ENCODE results near the gene SMG6. TPM values are rescaled to one million over a fixed set of nuclear protein-coding genes. Genes with fewer than 3 reads are reported as not detected.

The SMG6 gene
- total and polyA plus RNA-seq, 2 of the 8 experiments (the other 6 are each of a cell fraction or from before 2014, with no cell fraction given) = 18.5 to 25.2 TPM

DNA sequence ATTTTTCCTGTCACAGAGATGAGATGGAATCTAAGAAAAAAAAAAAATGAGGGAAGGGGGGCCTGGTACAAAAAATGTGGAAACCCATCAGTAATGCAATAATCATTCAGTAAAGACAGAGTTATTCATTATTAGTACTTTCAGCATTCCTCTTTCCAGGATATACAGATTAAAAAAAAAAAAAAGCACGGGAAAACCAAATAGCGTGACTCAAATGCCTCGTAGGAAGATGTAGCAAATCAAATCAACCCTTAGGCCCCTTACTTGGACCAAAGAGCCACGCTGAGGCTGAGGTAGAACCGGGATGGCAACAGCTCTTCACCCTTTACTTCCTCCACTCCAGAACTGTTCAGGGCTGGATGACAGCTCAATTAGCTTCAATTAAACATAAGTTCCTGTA, 52.5 kb downstream of the SMG6 start:
- Histone ChIP-seq H4K5ac (ENCODE audit: insufficient read length, low read depth, low read length) (no peak overlapping the region), H3K14ac (ENCODE audit: insufficient read length) (no peak overlapping the region), H4K20me1 (replicated peaks in 1 of 2; ENCODE audit: control insufficient read depth in 1 of 2, insufficient read depth in 2 of 2, low read length in 2 of 2) (peaks cover 0 to 2% of the 10 kb centered on the region in 2 experiments), H3K4me1 (replicated peaks in 1 of 4; ENCODE audit: control insufficient read depth in 3 of 4, insufficient read depth in 4 of 4, low read length in 3 of 4) (no peaks in the 10 kb centered on the region), H2BK5ac (ENCODE audit: low read depth, low read length) (no peak overlapping the region), H3K4ac (replicated peaks; ENCODE audit: insufficient read length, low read depth, low read length) (no peak overlapping the region), H3K36me3 (ENCODE audit: control insufficient read depth in 2 of 4, insufficient read depth in 4 of 4, low read length in 3 of 4) (peaks cover 0 to 2% (median 0%) of the 10 kb centered on the region in 4 experiments; a peak in 2 of 8 replicates), H4K91ac (replicated peaks; ENCODE audit: insufficient read length, low read length) (no peak overlapping the region), H2BK12ac (ENCODE audit: low read depth, low read length) (no peak overlapping the region), H2BK120ac (replicated peaks; ENCODE audit: low read depth, low read length) (no peak overlapping the region), H2BK20ac (ENCODE audit: low read length) (no peak overlapping the region), H3K27me3 (replicated peaks in 1 of 4; ENCODE audit: control insufficient read depth in 3 of 4, extremely low read depth in 1 of 4, insufficient read depth in 3 of 4, low read length in 3 of 4) (no peaks in the 10 kb centered on the region), H4K8ac (ENCODE audit: extremely low read depth, insufficient read depth, low read length) (no peak overlapping the region), H2AK5ac (ENCODE audit: low read depth, low read length) (no peak overlapping the region), H3K79me1 (ENCODE audit: low read depth, low read length) (no peaks in the 10 kb centered on the region), H3K4me3 (ENCODE audit: extremely low read depth in 1 of 4, insufficient read depth in 2 of 4, low read depth in 3 of 4, low read length in 4 of 4) (no peak overlapping the region), H2AFZ (ENCODE audit: low read length) (no peak overlapping the region), H3K79me2 (ENCODE audit: control insufficient read depth in 1 of 2, insufficient read depth in 2 of 2, low read length in 2 of 2) (no peaks in the 10 kb centered on the region), H3K23me2 (ENCODE audit: low read depth, low read length) (no peaks in the 10 kb centered on the region), H3K23ac (ENCODE audit: insufficient read length) (no peak overlapping the region), H3K9ac (replicated peaks in 1 of 4; ENCODE audit: extremely low read depth in 1 of 4, low read depth in 3 of 4, low read length in 3 of 4) (no peak overlapping the region), H3K9me3 (ENCODE audit: insufficient read depth in 2 of 2, low read depth in 1 of 2, low read length in 1 of 2) (no peaks in the 10 kb centered on the region), H3K18ac (ENCODE audit: extremely low read depth, low read length) (no peak overlapping the region), H3K56ac (replicated peaks; ENCODE audit: insufficient read length, low read depth, low read length) (no peak overlapping the region), H2BK15ac (ENCODE audit: low read length) (no peak overlapping the region), H3K27ac (ENCODE audit: low read depth, low read length) (no peak overlapping the region), H3K4me2 (ENCODE audit: insufficient read depth in 1 of 2, low read depth in 2 of 2, low read length in 2 of 2) (no peak overlapping the region)
- WGBS, 2 experiments (ENCODE audit: extremely low coverage in 1 of 2, insufficient coverage in 1 of 2, insufficient read length in 1 of 2, insufficient replicate concordance in 2 of 2, low coverage in 1 of 2, low lambda C conversion rate in 2 of 2, missing lambda C conversion rate in 1 of 2) = 89% methylated on average over 5 of the region's 5 CpGs; no CpG with 5 or more reads in 1 of the 2 experiments
- DNase-seq (ENCODE audit: low read depth in 1 of 2, low spot score in 2 of 2) = no peak
- no peak for FAIRE-seq
- ChIA-PET CTCF (ENCODE audit: partially characterized antibody) (interaction anchor here (0.7 to 3.8 kb wide), 6 partner anchors 13 to 193 kb away, joined by 3 to 14 read pairs (median 4); no protein-coding TSS in a partner anchor), POLR2A (ENCODE audit: partially characterized antibody) (interaction anchor here (1.2 kb wide), 1 partner anchor 82 kb away, joined by 3 read pairs; no protein-coding TSS in a partner anchor)
- TF ChIP-seq SIN3A (conservative IDR thresholded peaks at IDR 0.05 in 1 of 2, IDR thresholded peaks at IDR 0.05 in 1 of 2; ENCODE audit: low read depth in 1 of 2, low read length in 2 of 2) = no peak
- TF ChIP-seq TCF12 (IDR thresholded peaks at IDR 0.05; ENCODE audit: low read depth, low read length) = no peak
- no peak for TF ChIP-seq SP2 (IDR thresholded peaks at IDR 0.05; ENCODE audit: low read length)
- no peak for TF ChIP-seq EGR1 (IDR thresholded peaks at IDR 0.05; ENCODE audit: borderline replicate concordance, low read depth, low read length)
- no peak for TF ChIP-seq SAP30 (IDR thresholded peaks at IDR 0.05; ENCODE audit: insufficient read depth, insufficient replicate concordance, low read length)
- no peak for TF ChIP-seq USF2 (IDR thresholded peaks at IDR 0.05; ENCODE audit: low read length)
- TF ChIP-seq KDM5A (IDR thresholded peaks at IDR 0.05; ENCODE audit: low read length) = no peak
- no peak for TF ChIP-seq ZNF274 (IDR thresholded peaks at IDR 0.05; ENCODE audit: borderline replicate concordance, extremely low read depth, low read length)
- TF ChIP-seq RXRA (IDR thresholded peaks at IDR 0.05; ENCODE audit: insufficient read depth, low read depth, low read length) = no peak
- TF ChIP-seq BRCA1 (IDR thresholded peaks at IDR 0.05; ENCODE audit: low read depth, low read length) = no peak
- TF ChIP-seq ATF2 (IDR thresholded peaks at IDR 0.05; ENCODE audit: low read length) = no peak
